ENCODE results near the gene FYCO1.

DNA sequence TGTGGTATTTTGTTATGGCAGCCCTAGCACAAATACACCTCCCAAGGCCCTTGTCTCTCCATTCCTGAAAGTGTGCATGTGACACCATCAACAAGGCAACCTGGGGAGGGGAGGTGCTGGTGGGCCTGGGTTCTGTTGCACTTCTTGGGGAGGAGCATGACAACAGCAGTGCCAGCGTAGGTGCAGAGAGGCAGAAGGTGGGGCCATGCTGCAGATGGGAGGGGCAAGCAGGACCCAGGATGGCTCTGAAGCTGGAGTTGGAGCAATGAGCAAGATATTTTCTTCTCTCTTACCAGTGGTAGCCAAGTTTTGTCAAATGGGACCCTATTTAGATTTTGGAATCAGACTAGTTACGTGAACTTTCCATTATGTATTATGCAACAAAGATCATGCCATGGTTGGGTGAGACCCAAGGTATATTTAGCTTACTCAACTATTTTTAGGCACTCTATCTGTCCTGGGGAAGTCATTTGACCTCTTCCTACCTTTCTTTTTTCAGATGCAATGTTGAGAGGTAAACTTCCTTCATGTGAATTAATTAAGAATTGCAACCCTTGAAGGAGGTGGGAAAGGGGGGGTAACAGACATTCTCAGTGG, 3.4 kb downstream of the FYCO1 start:
- TF ChIP-seq, protein P1, sequence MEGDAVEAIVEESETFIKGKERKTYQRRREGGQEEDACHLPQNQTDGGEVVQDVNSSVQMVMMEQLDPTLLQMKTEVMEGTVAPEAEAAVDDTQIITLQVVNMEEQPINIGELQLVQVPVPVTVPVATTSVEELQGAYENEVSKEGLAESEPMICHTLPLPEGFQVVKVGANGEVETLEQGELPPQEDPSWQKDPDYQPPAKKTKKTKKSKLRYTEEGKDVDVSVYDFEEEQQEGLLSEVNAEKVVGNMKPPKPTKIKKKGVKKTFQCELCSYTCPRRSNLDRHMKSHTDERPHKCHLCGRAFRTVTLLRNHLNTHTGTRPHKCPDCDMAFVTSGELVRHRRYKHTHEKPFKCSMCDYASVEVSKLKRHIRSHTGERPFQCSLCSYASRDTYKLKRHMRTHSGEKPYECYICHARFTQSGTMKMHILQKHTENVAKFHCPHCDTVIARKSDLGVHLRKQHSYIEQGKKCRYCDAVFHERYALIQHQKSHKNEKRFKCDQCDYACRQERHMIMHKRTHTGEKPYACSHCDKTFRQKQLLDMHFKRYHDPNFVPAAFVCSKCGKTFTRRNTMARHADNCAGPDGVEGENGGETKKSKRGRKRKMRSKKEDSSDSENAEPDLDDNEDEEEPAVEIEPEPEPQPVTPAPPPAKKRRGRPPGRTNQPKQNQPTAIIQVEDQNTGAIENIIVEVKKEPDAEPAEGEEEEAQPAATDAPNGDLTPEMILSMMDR (conservative IDR thresholded peaks at IDR 0.05 in 1 of 2, IDR thresholded peaks at IDR 0.05 in 1 of 2; ENCODE audit: extremely low read depth in 1 of 2, insufficient read depth in 1 of 2, low read depth in 1 of 2, low read length in 2 of 2) = no peak
- no peak for TF ChIP-seq EZH2 (IDR thresholded peaks at IDR 0.05; ENCODE audit: borderline replicate concordance, low read length)
